Inferior parietal cortex (tissue), 1 donor: ENCODE data around the gene UPP1.
"Not testable (repeated sequence)": the region's sequence is repeated elsewhere in the genome, so short reads cannot be mapped to it uniquely, and the experiment has no call there.

Experiments
- DNase-seq: peaks from one replicate; pipeline ENCODE4 v3.0.0-alpha.2; 2016; ENCODE audit errors: extremely low spot score

Gene UPP1

DNA sequence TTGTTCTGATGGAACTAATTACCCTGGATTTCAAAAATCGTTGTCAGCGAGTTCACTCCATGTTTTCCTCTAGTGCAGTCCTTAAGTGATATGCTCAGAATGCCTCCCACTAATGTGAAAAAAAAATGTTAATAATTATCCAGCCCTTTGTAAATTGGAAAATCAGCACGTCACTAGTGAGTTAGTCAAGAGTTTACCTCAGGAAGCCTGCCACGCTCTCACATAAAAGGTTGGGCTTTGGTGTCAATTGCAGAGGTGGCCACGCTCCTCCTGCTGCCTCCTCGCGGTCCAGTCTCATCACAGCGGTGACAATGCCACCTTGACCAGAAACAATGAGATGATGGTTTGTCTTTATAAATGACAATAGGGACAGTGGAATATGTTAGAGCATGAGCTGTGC, 22.5 kb downstream of the UPP1 start:
- no peak for DNase-seq

GRCh38 chr7:48112401-48113165, 23.5 kb downstream of the UPP1 start:
- DNase-seq = no peak

- no peak for DNase-seq
These were observed 24.2 kb downstream of the UPP1 start for GRCh38 chr7:48113275-48113674.

DNA sequence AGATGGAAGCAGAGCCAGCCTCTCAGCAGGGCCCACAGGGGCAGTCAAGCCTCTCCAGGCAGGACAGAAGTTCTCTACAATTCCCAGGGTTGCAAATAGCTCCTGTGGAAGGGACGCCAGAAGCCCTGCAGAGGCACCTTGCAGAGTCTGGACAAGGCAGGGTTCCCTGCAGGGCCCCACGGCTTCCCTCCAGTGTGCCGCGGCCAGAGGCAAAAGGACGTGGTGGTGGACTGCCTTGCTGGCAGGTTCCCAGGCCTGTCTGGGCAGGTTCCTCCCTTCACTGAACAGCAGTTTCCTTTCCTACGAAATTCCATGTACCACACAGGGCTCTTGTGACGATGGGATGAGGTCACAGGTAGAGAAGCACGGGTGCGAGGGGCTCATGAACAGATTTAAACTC, 25.1 kb downstream of the UPP1 start:
- DNase-seq = no peak

DNA sequence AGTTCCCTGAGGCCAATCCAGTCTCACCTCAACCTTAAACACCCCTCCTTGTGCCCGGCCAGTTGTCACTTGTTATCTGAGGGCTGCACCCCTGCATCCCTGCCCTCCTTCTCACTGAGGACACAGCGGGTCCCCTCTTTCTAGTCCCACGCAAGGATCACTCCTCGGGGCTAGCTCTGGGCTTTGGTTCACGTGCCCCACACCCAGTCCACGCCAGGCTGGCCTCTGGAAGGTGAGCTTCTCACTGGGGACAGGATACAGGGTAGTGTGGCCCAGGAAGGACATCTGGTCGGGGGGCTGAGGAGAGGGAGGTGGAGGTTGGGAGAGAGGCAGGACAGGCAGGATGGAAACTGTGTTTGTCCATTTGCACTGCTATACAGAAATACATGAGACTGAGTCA, 25.5 kb downstream of the UPP1 start:
- no peak for DNase-seq

DNA sequence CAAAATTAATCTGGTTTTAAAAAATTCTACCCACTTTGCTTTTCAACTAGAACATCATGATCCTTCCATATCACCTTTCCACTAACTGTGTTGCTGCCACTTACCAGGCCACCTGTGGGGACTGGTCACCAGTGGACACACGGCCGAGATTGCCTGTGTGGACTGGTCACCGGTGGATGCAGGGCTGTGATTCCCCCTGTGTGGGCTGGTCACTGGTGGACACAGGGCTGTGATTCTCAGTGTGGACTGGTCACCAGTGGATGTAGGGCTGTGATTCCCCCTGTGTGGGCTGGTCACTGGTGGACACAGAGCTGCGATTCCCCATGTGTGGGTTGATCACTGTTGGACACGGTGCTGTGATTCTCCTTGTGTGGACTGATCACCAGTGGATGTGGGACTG, 27.0 kb downstream of the UPP1 start:
- DNase-seq = no peak

GRCh38 chr7:48118041-48118440, 29.0 kb downstream of the UPP1 start:
- no peak for DNase-seq

DNA sequence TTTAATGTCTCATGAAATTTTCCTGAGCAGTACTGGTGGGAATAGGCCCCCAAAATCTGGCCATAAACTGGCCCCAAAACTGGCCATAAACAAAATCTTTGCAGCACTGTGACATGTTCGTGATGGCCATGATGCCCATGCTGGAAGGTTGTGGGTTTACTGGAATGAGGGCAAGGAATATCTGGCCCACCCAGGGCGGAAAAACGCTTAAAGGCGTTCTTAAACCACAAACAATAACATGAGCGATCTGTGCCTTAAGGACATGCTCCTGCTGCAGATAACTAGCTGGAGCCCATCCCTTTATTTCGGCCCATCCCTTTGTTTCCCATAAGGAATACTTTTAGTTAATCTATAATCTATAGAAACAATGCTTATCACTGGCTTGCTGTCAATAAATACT, 31.5 kb downstream of the UPP1 start:
- not testable (repeated sequence) for DNase-seq

DNA sequence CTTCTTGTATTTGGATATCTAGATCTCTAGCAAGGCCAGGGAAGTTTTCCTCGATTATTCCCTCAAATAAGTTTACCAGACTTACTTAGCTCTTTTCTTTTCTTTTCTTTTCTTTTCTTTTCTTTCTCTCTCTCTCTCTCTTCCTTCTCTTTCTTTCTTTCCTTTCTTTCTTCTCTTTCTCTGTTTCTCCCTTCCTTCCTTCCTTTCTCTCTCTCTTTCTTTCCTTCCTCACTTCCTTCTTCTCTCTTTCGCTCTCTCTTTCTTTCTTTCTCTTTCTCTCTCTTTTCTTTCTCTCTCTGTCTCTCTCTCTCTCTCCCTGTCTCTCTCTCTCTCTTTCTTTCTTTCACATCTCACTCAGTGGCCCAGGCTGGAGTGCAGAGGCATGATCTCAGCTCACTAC, 37.0 kb downstream of the UPP1 start:
- no peak for DNase-seq

- DNase-seq = no peak
These were observed 41.6 kb downstream of the UPP1 start for GRCh38 chr7:48130658-48131108.

- no peak for DNase-seq
These were observed 43.7 kb downstream of the UPP1 start for GRCh38 chr7:48132792-48133191.

DNA sequence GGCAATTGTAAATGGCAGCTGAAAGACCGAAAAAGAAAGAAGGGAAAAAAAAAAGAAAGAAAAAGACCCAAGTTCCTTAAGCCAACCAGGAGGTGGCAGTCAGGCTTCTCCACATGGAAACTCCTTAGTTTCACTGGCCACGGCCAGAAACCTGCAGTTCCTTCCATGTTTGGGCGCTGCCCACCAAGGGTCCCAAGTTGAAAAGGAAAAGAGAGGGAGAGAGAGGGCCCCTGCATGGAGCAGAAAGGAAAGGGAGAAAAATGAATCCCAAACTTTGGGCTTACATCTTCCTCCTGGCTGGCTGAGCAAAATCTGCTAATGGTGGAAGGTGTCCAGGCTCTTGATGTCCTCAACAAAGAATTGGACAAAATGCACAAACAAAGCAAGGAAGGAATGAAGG, 50.4 kb downstream of the UPP1 start:
- no peak for DNase-seq

DNA sequence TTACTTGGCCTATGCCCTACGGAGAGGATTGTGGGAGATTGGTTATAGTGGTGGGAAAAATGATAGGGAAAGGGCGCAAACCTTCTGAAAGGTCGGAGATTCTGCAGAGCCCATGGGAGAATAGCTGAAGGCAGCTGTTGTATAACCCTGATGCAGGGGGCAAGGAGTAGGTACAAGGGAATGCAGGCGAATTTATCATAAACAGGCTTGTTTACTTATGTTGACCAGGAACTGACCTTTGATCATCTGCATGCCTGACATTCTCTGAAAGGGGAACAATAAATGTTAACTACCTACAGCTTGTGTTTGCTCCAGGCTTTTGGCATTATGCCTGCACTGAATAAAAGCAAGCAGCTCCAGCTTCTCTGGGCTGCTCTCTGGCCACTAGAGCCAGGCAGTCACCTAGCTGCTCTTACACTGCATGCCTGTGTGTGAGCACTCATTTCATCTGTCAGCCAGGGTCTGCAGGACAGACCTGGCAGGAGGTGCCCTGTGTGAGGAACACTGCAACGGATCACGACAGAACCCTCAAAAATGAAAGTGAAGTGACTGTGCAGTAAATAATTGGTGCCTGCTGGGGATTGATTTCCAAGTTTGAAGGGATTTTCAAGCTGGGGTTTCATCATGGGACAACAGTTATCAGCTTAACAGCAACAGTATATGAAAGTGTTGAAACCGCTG, 51.1 kb downstream of the UPP1 start:
- no peak for DNase-seq

- DNase-seq = no peak
These were observed 52.5 kb downstream of the UPP1 start for GRCh38 chr7:48141521-48141920.

GRCh38 chr7:48144291-48144768, 55.3 kb downstream of the UPP1 start:
- DNase-seq = no peak

DNA sequence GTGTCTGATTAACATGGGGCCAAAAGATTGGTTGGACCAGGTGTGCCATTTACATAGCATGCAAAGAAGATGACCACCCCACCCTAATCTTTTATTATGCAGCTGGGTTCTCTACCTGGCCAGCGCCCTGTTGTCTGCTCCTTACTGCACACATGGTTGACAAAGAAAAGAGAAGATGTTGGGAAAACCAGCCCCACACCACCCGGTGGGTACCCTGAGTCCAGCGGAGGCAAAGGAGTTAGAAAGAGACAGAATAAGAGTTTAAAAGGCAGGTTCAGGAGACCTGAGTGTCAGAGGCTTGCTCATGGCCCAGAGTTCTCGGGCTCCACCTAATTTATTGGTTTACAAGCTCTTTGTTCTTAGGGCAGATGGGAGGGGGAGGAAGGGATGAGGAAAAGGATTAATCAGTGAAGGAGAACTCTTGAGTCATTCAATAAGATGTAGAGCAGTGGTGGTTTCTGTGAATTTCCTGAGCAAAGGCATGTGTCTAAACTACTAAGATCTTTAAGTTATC, 58.1 kb downstream of the UPP1 start:
- DNase-seq = no peak

GRCh38 chr7:48147690-48148089, 58.6 kb downstream of the UPP1 start:
- not testable (repeated sequence) for DNase-seq

- no peak for DNase-seq
These were observed 59.2 kb downstream of the UPP1 start for GRCh38 chr7:48148311-48148710.

GRCh38 chr7:48149058-48149457, 60.0 kb downstream of the UPP1 start:
- DNase-seq = no peak

DNA sequence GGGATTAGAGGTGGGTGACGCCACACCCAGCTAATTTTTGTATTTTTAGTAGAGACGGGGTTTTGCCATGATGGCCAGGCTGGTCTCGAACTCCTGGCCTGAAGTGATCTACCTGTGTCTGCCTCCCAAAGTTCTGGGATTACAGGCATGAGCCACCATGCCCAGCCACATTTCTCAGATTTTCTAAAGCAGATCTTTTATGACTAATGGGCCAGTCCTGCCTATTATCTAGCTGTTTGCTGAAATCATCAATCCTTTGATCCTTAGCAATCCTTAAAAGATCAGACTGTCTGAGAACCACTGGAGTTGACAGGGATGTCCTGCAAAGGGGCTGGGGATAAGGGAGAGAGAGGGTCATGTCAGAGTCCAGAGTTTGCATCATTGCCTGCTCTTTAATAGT, 61.0 kb downstream of the UPP1 start:
- DNase-seq = no peak

DNA sequence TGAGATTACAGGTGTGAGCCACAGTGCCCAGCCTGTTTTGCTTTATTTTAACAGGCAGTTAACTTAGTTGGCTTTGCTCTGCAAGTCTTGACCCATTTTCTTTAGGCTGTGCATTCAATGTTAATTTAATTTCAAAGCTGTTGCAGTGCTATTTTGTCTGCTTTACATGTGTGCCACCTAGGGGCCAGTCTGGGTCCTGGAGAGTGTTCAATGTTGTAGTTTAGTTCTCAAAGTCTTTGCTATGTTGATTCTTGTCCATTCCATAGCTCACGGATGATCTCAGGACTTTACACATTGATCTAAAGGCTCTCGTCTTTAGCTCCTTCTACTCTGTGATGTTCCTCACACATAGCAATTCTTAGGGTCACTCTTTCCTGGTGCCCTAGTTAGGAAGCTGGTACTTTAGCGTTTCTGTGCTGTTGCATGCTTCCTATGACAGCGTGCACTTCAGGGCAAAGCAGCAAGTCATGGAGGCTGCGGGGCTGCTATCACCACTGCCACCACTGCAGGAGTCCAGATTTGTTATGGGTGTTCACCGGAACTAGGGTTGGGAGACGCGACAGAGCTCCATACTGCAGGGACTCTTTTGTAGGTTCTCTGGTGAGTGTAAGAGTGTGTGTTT, 65.8 kb downstream of the UPP1 start:
- DNase-seq = peak; percentile 2
